NCI-H748 (cell line): ENCODE results near the gene TRPM5.
A peak's percentile ranks its signal among the peaks of the same experiment; 100 is the strongest.

Experiments used
- DNase-seq: peaks from one replicate; lab custom pipeline; 2025; ENCODE audit not compliant: unreplicated experiment; lab: John Stamatoyannopoulos, UW

The TRPM5 gene

GRCh38 chr11:2459016-2459725, 14.9 kb upstream of the TRPM5 start:
- no peak for DNase-seq

GRCh38 chr11:2458321-2458720, 14.0 kb upstream of the TRPM5 start:
- DNase-seq, result no peak

GRCh38 chr11:2453436-2453835, 9.1 kb upstream of the TRPM5 start:
- no peak for DNase-seq

- no peak for DNase-seq
Observed at GRCh38 chr11:2452321-2453012, 8.2 kb upstream of the TRPM5 start.

GRCh38 chr11:2451916-2452315, 7.6 kb upstream of the TRPM5 start:
- no peak for DNase-seq

- DNase-seq, result no peak
Observed at GRCh38 chr11:2451336-2451735, 7.0 kb upstream of the TRPM5 start.

- DNase-seq, result no peak
Observed at GRCh38 chr11:2450321-2451041, 6.2 kb upstream of the TRPM5 start.

- no peak for DNase-seq
Observed at GRCh38 chr11:2449548-2450320, 5.4 kb upstream of the TRPM5 start.

- DNase-seq, result no peak
Observed at GRCh38 chr11:2448661-2449547, 4.6 kb upstream of the TRPM5 start.

GRCh38 chr11:2447951-2448650, 3.8 kb upstream of the TRPM5 start:
- DNase-seq, result no peak

GRCh38 chr11:2447253-2447950, 3.1 kb upstream of the TRPM5 start:
- no peak for DNase-seq

GRCh38 chr11:2446590-2447252, 2.4 kb upstream of the TRPM5 start:
- no peak for DNase-seq

GRCh38 chr11:2445746-2446551, 1.6 kb upstream of the TRPM5 start:
- peak; percentile 60 for DNase-seq

- DNase-seq, result peak; percentile 84
Observed at GRCh38 chr11:2444821-2445745, 769 bp upstream of the TRPM5 start, which contains the start of gene KCNQ1. TSS of gene KCNQ1 (plus strand) at chr11:2445008. CDS start at chr11:2445099, 91 bp downstream.

GRCh38 chr11:2443406-2443805, 908 bp downstream of the TRPM5 start:
- DNase-seq, result no peak

GRCh38 chr11:2442589-2442988, 1.7 kb downstream of the TRPM5 start:
- peak; percentile 54 for DNase-seq

- DNase-seq, result no peak
Observed at GRCh38 chr11:2441171-2441570, 3.1 kb downstream of the TRPM5 start.
